Upper lobe of left lung (tissue), 4 donors: Measurements from ENCODE around the gene NKIRAS2.

ENCODE experiments used
- CTCF ChIP-seq, 6 experiments: fragments of 450-650 bp in 4 of 6; fragments of 200-600 bp in 2 of 6; sonication (generic) in 2 of 6; IDR thresholded peaks; one replicate each; pipeline ENCODE4 v1.5.1; 2016 to 2019; ENCODE audit warnings: antibody characterized with exemption in 6 of 6
- POLR2A ChIP-seq, 4 donors: fragments of 450-650 bp; IDR thresholded peaks; one replicate each; pipeline ENCODE4 v1.5.1; 2016 to 2017; ENCODE audit warnings: antibody characterized with exemption in 4 of 4, mild to moderate bottlenecking in 2 of 4

- TF ChIP-seq CTCF (IDR thresholded peaks at IDR 0.05) (no peak), POLR2A (IDR thresholded peaks at IDR 0.05) (no peak)
Observed at GRCh38 chr17:42017866-42018200, 2.1 kb upstream of the NKIRAS2 start.
